HCT116 (cell line): ENCODE data around the gene FLVCR1. TPM values are rescaled to one million over a fixed set of nuclear protein-coding genes. Genes with fewer than 3 reads are reported as not detected.

Experiments used
- ATAC-seq: fragments of 200-7000 bp; cut with Tn5 transposase; 2 replicates; pipeline ENCODE4 v1.9.1; 2020; ENCODE audit warnings: mild to moderate bottlenecking, moderate library complexity
- BruUV-seq: library from RNA; stranded (reverse); fragments of 400-500 nt; replicated peaks from 2 replicates; lab custom pipeline; 2021; lab: Mats Ljungman, UMichigan
- CTCF ChIA-PET: fragments of 300-600 bp; sonication (Branson Sonifier 250); formaldehyde crosslinking; loops from one replicate; lab custom pipeline; 2021; ENCODE audit warnings: antibody characterized with exemption; lab: Charles Lee
- POLR2A ChIA-PET: fragments of 300-600, 350-600 bp; sonication (Branson Sonifier 250); formaldehyde crosslinking; loops from one replicate; lab custom pipeline; 2021; ENCODE audit warnings: antibody characterized with exemption; lab: Charles Lee
- RAD21 ChIA-PET, 2 experiments: fragments of 300-600 bp; sonication (Branson Sonifier 250); formaldehyde crosslinking; loops; one replicate each; lab custom pipeline; 2023; ENCODE audit warnings: low total read pairs in 2 of 2; ENCODE audit not compliant: uncharacterized antibody in 2 of 2, unreplicated experiment in 2 of 2, low non-redundant PET in 1 of 2; lab: Charles Lee
- DNase-seq: peaks from one replicate; pipeline ENCODE4 v3.0.0-alpha.2; 2010; ENCODE audit warnings: low read depth, low spot score
- H2AFZ ChIP-seq: fragments of 200-600 bp; shearing (Covaris generic), sonication (generic); 2 replicates; pipeline ENCODE4 v1.6.1; 2017; ENCODE audit warnings: low read depth, mixed run types, mixed read lengths, antibody characterized with exemption, low read length; ENCODE audit not compliant: poor library complexity, severe bottlenecking
- H3K27ac ChIP-seq: 2 replicates; pipeline ENCODE4 v1.5.1; 2012; ENCODE audit warnings: low read depth, low read length
- H3K27me3 ChIP-seq: fragments of 200-600 bp; sonication (generic); 2 replicates; pipeline ENCODE4 v1.6.1; 2016; ENCODE audit warnings: mixed run types, low read length, mixed read lengths; ENCODE audit not compliant: insufficient read depth
- H3K36me3 ChIP-seq, 2 experiments: fragments of 200-500 bp in 1 of 2; fragments of 200-600 bp in 1 of 2; sonication (Bioruptor generic) in 1 of 2; sonication (generic) in 1 of 2; 2 replicates each; pipeline versions ENCODE4 v1.5.1 to v1.6.1; 2014 to 2016; ENCODE audit warnings: low read length in 2 of 2, inconsistent platforms in 1 of 2, mixed read lengths in 1 of 2, mixed run types in 1 of 2; ENCODE audit not compliant: insufficient read depth in 2 of 2, control insufficient read depth in 1 of 2
- H3K4me1 ChIP-seq, 2 experiments: fragments of 200-600 bp in 1 of 2; sonication (generic) in 1 of 2; 2 replicates each; pipeline versions ENCODE4 v1.5.1 to v1.6.1; 2012 to 2017; ENCODE audit warnings: low read length in 2 of 2, inconsistent platforms in 1 of 2, mild to moderate bottlenecking in 1 of 2, mixed read lengths in 1 of 2, mixed run types in 1 of 2, moderate library complexity in 1 of 2; ENCODE audit not compliant: insufficient read depth in 2 of 2, control insufficient read depth in 1 of 2
- H3K4me2 ChIP-seq: fragments of 200-600 bp; sonication (generic); 2 replicates; pipeline ENCODE4 v1.6.1; 2017; ENCODE audit warnings: mixed run types, low read length, mixed read lengths
- H3K4me3 ChIP-seq, 2 experiments: fragments of 200-600 bp in 1 of 2; sonication (generic) in 1 of 2; replicated peaks in 1 of 2; 2 replicates each; pipeline ENCODE4 v1.5.1; 2011 to 2016; ENCODE audit warnings: low read length in 2 of 2, control low read depth in 1 of 2, low read depth in 1 of 2, mild to moderate bottlenecking in 1 of 2, mixed read lengths in 1 of 2, mixed run types in 1 of 2
- H3K79me2 ChIP-seq: fragments of 200-600 bp; sonication (generic); 2 replicates; pipeline ENCODE4 v1.6.1; 2017; ENCODE audit warnings: mild to moderate bottlenecking, mixed run types, low read length, moderate library complexity, mixed read lengths; ENCODE audit not compliant: insufficient read depth
- H3K9ac ChIP-seq: fragments of 200-600 bp; sonication (generic); 2 replicates; pipeline ENCODE4 v1.6.1; 2016; ENCODE audit warnings: low read length, mixed read lengths
- H3K9me2 ChIP-seq: fragments of 200-600 bp; sonication (generic), shearing (Covaris generic); 2 replicates; pipeline ENCODE4 v1.6.1; 2017; ENCODE audit warnings: mixed run types, mild to moderate bottlenecking, moderate library complexity; ENCODE audit not compliant: insufficient read depth
- H3K9me3 ChIP-seq, 2 experiments: fragments of 200-500 bp in 1 of 2; fragments of 200-600 bp in 1 of 2; sonication (Bioruptor generic) in 1 of 2; sonication (generic) in 1 of 2; 2 replicates each; pipeline ENCODE4 v1.6.1; 2014 to 2017; ENCODE audit warnings: low read length in 2 of 2, mixed read lengths in 2 of 2, inconsistent platforms in 1 of 2, low read depth in 1 of 2, mild to moderate bottlenecking in 1 of 2, mixed run types in 1 of 2, moderate library complexity in 1 of 2; ENCODE audit not compliant: control insufficient read depth in 1 of 2, insufficient read depth in 1 of 2
- H4K20me1 ChIP-seq: fragments of 200-600 bp; sonication (generic), shearing (Covaris generic); 2 replicates; pipeline ENCODE4 v1.6.1; 2017; ENCODE audit warnings: mixed run types, mild to moderate bottlenecking, moderate library complexity; ENCODE audit not compliant: insufficient read depth
- EZH2 ChIP-seq: fragments of 200-600 bp; sonication (generic); IDR thresholded peaks from 2 replicates; pipeline ENCODE4 v1.6.1; 2017; ENCODE audit warnings: antibody characterized with exemption, mixed run types
- EZH2phosphoT487 ChIP-seq: fragments of 200-600 bp; IDR thresholded peaks from 2 replicates; pipeline ENCODE4 v1.6.1; 2018; ENCODE audit warnings: antibody characterized with exemption, borderline replicate concordance
- FOSL1 ChIP-seq: IDR thresholded peaks from 2 replicates; pipeline ENCODE4 v1.6.1; 2012; ENCODE audit warnings: low read depth
- POLR2AphosphoS5 ChIP-seq: IDR thresholded peaks from 2 replicates; pipeline ENCODE4 v1.6.1; 2011; ENCODE audit warnings: mild to moderate bottlenecking, low read depth, low read length, moderate library complexity
- SIN3A ChIP-seq: IDR thresholded peaks from 2 replicates; pipeline ENCODE4 v1.6.1; 2012; ENCODE audit warnings: low read depth
- SP1 ChIP-seq: IDR thresholded peaks from 2 replicates; pipeline ENCODE4 v1.6.1; 2012; ENCODE audit warnings: low read depth
- SRF ChIP-seq: IDR thresholded peaks from 2 replicates; pipeline ENCODE4 v1.6.1; 2012; ENCODE audit warnings: low read depth
- YY1 ChIP-seq: IDR thresholded peaks from 2 replicates; pipeline ENCODE4 v1.6.1; 2011; ENCODE audit warnings: low read length, low read depth, moderate library complexity, mild to moderate bottlenecking; ENCODE audit not compliant: insufficient replicate concordance; ENCODE audit errors: extremely low read depth
- ZFX ChIP-seq: fragments of 450-650 bp; IDR thresholded peaks from 2 replicates; pipeline ENCODE4 v1.6.1; 2017
- intact Hi-C: fragments of 100-400 bp; cut with micrococcal nuclease; formaldehyde crosslinking; loops from 2 replicates; pipeline ENCODE4 v1.10.0; 2022
- total RNA-seq: library from RNA; stranded (reverse); gene quantifications from one replicate; pipeline ENCODE4 v1.2.1, GENCODE V29; 2021; ENCODE audit not compliant: unreplicated experiment
- TF ChIP-seq, protein P1 (sequence below), 3 experiments: fragments of 200-600 bp in 1 of 3; sonication (generic) in 1 of 3; IDR thresholded peaks in 2 of 3; conservative IDR thresholded peaks in 1 of 3; 2 replicates each; pipeline ENCODE4 v1.5.1; 2012 to 2017; ENCODE audit warnings: low read depth in 2 of 3, low read length in 2 of 3, antibody characterized with exemption in 1 of 3, borderline replicate concordance in 1 of 3, control low read depth in 1 of 3, mild to moderate bottlenecking in 1 of 3, mixed read lengths in 1 of 3, mixed run types in 1 of 3, moderate library complexity in 1 of 3; ENCODE audit not compliant: insufficient read depth in 1 of 3
- TF ChIP-seq, protein P2 (sequence below): IDR thresholded peaks from 2 replicates; pipeline ENCODE4 v1.6.1; 2011; ENCODE audit warnings: mild to moderate bottlenecking, low read length, moderate library complexity; ENCODE audit not compliant: insufficient replicate concordance; ENCODE audit errors: extremely low read depth

The FLVCR1 gene
- total RNA-seq, 1 experiment from 2014 or later: 19.0 TPM

DNA sequence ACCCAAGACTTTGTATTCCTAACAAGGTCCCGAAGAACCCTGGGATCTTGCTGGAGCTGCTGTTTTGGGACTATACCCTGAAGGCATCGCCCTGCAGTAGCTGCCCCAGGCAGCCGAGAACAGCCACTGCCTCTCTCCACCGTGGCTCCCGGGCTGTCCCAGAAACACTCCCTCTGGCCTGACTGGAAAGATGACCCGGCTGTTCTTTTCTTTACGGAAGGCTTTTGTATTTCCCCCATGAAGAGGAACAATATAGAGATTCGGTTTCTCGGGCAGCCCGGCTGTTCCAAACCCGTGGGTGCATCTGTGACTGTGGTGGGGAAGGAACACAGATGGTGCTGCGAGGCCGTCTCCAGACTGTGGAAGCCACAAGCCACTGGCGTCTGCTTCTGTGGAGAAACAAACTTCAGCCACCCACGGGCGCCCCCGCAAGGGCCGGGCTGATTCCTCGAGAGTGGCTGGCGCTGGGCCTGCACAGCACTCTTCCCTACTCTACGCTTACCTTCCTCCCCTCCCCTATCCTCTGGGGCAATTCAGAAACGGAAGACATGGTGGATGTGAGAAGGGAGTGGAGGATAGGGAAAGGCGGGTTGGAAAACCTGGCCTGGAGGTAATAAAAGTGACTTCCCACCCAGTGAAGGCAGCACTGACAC is 58.5 kb downstream of the FLVCR1 start:
- H3K36me3 ChIP-seq: no peaks in the 10 kb centered on the region
- no peak overlapping the region for H3K4me3 ChIP-seq
- H3K9me2 ChIP-seq: no peaks in the 10 kb centered on the region
- no peaks in the 10 kb centered on the region for H3K4me1 ChIP-seq
- H2AFZ ChIP-seq: no peak overlapping the region
- no peak for DNase-seq
- no peak overlapping the region for H3K4me2 ChIP-seq
- POLR2A ChIA-PET: no interaction called here
- RAD21 ChIA-PET: no interaction called here
- H3K9me3 ChIP-seq: no peaks in the 10 kb centered on the region
- no TSS peak for BruUV-seq
- ATAC-seq: peak; percentile 21; the same call in 1 of the 2 replicates
- H3K9ac ChIP-seq: no peak overlapping the region
- H3K27ac ChIP-seq: no peak overlapping the region
- H4K20me1 ChIP-seq: no peaks in the 10 kb centered on the region
- intact Hi-C loops: no loop called here
- H3K79me2 ChIP-seq: no peaks in the 10 kb centered on the region
- CTCF ChIA-PET: no interaction called here
- no peaks in the 10 kb centered on the region for H3K27me3 ChIP-seq
- no peak for TF ChIP-seq EZH2
- no peak for TF ChIP-seq SIN3A
- no peak for TF ChIP-seq EZH2phosphoT487
- TF ChIP-seq YY1: no peak
- TF ChIP-seq, protein P1, sequence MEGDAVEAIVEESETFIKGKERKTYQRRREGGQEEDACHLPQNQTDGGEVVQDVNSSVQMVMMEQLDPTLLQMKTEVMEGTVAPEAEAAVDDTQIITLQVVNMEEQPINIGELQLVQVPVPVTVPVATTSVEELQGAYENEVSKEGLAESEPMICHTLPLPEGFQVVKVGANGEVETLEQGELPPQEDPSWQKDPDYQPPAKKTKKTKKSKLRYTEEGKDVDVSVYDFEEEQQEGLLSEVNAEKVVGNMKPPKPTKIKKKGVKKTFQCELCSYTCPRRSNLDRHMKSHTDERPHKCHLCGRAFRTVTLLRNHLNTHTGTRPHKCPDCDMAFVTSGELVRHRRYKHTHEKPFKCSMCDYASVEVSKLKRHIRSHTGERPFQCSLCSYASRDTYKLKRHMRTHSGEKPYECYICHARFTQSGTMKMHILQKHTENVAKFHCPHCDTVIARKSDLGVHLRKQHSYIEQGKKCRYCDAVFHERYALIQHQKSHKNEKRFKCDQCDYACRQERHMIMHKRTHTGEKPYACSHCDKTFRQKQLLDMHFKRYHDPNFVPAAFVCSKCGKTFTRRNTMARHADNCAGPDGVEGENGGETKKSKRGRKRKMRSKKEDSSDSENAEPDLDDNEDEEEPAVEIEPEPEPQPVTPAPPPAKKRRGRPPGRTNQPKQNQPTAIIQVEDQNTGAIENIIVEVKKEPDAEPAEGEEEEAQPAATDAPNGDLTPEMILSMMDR (IDR thresholded peaks at IDR 0.05 in 2 of 3, conservative IDR thresholded peaks at IDR 0.05 in 1 of 3; ENCODE audit: borderline replicate concordance in 1 of 3, insufficient read depth in 1 of 3, low read depth in 2 of 3, low read length in 2 of 3): no peak
- TF ChIP-seq ZFX: no peak
- no peak for TF ChIP-seq SRF
- TF ChIP-seq SP1: no peak
- no peak for TF ChIP-seq POLR2AphosphoS5
- TF ChIP-seq FOSL1: no peak
- TF ChIP-seq, protein P2, sequence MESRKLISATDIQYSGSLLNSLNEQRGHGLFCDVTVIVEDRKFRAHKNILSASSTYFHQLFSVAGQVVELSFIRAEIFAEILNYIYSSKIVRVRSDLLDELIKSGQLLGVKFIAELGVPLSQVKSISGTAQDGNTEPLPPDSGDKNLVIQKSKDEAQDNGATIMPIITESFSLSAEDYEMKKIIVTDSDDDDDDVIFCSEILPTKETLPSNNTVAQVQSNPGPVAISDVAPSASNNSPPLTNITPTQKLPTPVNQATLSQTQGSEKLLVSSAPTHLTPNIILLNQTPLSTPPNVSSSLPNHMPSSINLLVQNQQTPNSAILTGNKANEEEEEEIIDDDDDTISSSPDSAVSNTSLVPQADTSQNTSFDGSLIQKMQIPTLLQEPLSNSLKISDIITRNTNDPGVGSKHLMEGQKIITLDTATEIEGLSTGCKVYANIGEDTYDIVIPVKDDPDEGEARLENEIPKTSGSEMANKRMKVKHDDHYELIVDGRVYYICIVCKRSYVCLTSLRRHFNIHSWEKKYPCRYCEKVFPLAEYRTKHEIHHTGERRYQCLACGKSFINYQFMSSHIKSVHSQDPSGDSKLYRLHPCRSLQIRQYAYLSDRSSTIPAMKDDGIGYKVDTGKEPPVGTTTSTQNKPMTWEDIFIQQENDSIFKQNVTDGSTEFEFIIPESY: no peak
